Lung (tissue), 12 donors: ENCODE data around the gene SLC5A10. TPM values are rescaled to one million over a fixed set of nuclear protein-coding genes. Genes with fewer than 3 reads are reported as not detected.

ENCODE experiments used
- ATAC-seq: fragments of 200-7000 bp; cut with Tn5 transposase; one replicate; pipeline ENCODE4 v1.9.1; 2020; ENCODE audit warnings: moderate number of reproducible peaks; ENCODE audit not compliant: insufficient read depth, low FRiP score
- DNase-seq, 3 donors: peaks; one replicate each; pipeline ENCODE4 v3.0.0-alpha.2; 2013 to 2017
- H3K27ac ChIP-seq, 2 donors: one replicate each; pipeline ENCODE4 v1.5.1; 2013; ENCODE audit warnings: mild to moderate bottlenecking in 2 of 2, moderate library complexity in 2 of 2, control low read depth in 1 of 2, inconsistent platforms in 1 of 2, low read depth in 1 of 2, low read length in 1 of 2
- H3K27me3 ChIP-seq, 3 donors: one replicate each; pipeline ENCODE4 v1.5.1; 2013; ENCODE audit warnings: low read length in 2 of 3; ENCODE audit not compliant: control insufficient read depth in 3 of 3, insufficient read depth in 3 of 3
- H3K36me3 ChIP-seq, 4 donors: one replicate each; pipeline ENCODE4 v1.5.1; 2013; ENCODE audit warnings: low read length in 4 of 4, mild to moderate bottlenecking in 1 of 4, moderate library complexity in 1 of 4; ENCODE audit not compliant: control insufficient read depth in 4 of 4, insufficient read depth in 4 of 4
- H3K4me1 ChIP-seq, 5 donors: one replicate each; pipeline ENCODE4 v1.5.1; 2013; ENCODE audit warnings: low read length in 5 of 5, mild to moderate bottlenecking in 2 of 5, moderate library complexity in 1 of 5; ENCODE audit not compliant: control insufficient read depth in 5 of 5, insufficient read depth in 5 of 5
- H3K4me3 ChIP-seq: one replicate; pipeline ENCODE4 v1.5.1; 2013; ENCODE audit warnings: mild to moderate bottlenecking, control low read depth, moderate library complexity
- H3K9ac ChIP-seq, 2 donors: one replicate each; pipeline ENCODE4 v1.5.1; 2013; ENCODE audit warnings: low read length in 2 of 2, control low read depth in 1 of 2; ENCODE audit not compliant: insufficient read depth in 1 of 2
- H3K9me3 ChIP-seq, 4 donors: one replicate each; pipeline ENCODE4 v1.5.1; 2013; ENCODE audit warnings: low read length in 3 of 4, mild to moderate bottlenecking in 1 of 4, moderate library complexity in 1 of 4; ENCODE audit not compliant: control insufficient read depth in 4 of 4, insufficient read depth in 3 of 4
- CTCF ChIP-seq: IDR thresholded peaks from 2 replicates; pipeline ENCODE4 v1.5.1; 2012; ENCODE audit warnings: mild to moderate bottlenecking; ENCODE audit errors: control extremely low read depth, extremely low read depth
- whole genome bisulfite sequencing, 2 donors: extraction: QIAGEN DNeasy Blood & Tissue Kit; methylation state at CpG; one replicate each; pipeline ENCODE4 v1.1.7; 2013; 5-methylcytosine and 5-hydroxymethylcytosine counted together
- polyA plus RNA-seq, 2 donors: library from polyadenylated mRNA; stranded (reverse); fragments of 200-250 nt; gene quantifications; one replicate each; pipeline ENCODE4 v1.2.1, GENCODE V29; 2013
- total RNA-seq, 2 donors: library from RNA; depleted of rRNA in 1 of 2; stranded (reverse); fragments of >200 nt in 1 of 2; gene quantifications; one replicate each; pipeline ENCODE4 v1.2.1, GENCODE V29; 2014 to 2021
- donor health status: control.
- donor health status: control.
- donor health status: Bipolar disorder and iron deficiency.
- donor health status: healthy.
- donor health status: DM: yes; HTN: yes; CAD: no.

The SLC5A10 gene
- total and polyA plus RNA-seq, 4 donors = 0.09 to 0.31 (median 0.21) TPM

- TF ChIP-seq CTCF = no peak
- Histone ChIP-seq H3K9me3 (no peaks in the 10 kb centered on the region), H3K4me3 (no peak overlapping the region), H3K4me1 (peaks cover 0 to 26% (median 9%) of the 10 kb centered on the region in 5 donors), H3K27me3 (no peaks in the 10 kb centered on the region), H3K27ac (no peak overlapping the region), H3K9ac (no peak overlapping the region), H3K36me3 (no peaks in the 10 kb centered on the region)
- 73 to 79% methylated on average over 34 of the region's 34 CpGs for WGBS, 2 donors
- no peak for ATAC-seq
- DNase-seq = peak; percentile 74 to 85 (median 76)
These were observed 740 bp upstream of the SLC5A10 start for GRCh38 chr17:18950944-18951905.

- H3K4me3 ChIP-seq = no peak overlapping the region
- no peaks in the 10 kb centered on the region for H3K9me3 ChIP-seq
- no peak for DNase-seq
- H3K9ac ChIP-seq = no peak overlapping the region
- no peaks in the 10 kb centered on the region for H3K36me3 ChIP-seq
- ATAC-seq = no peak
- 95 to 96% methylated on average over 14 of the region's 14 CpGs for WGBS, 2 donors
- no peaks in the 10 kb centered on the region for H3K27me3 ChIP-seq
- H3K27ac ChIP-seq = no peak overlapping the region
- peaks cover 0 to 26% (median 9%) of the 10 kb centered on the region in 5 donors for H3K4me1 ChIP-seq
- no peak for TF ChIP-seq CTCF
These were observed 1.3 kb downstream of the SLC5A10 start for GRCh38 chr17:18953231-18953728.

- H3K27me3 ChIP-seq = no peaks in the 10 kb centered on the region
- TF ChIP-seq CTCF = no peak
- no peak for DNase-seq
These were observed 2.4 kb downstream of the SLC5A10 start for GRCh38 chr17:18954321-18954720.

More at GRCh38 chr17:18954321-18954720, 2.4 kb downstream of the SLC5A10 start:
- H3K27ac ChIP-seq = no peak overlapping the region
- no peak overlapping the region for H3K9ac ChIP-seq
- H3K9me3 ChIP-seq = no peaks in the 10 kb centered on the region
- no peaks in the 10 kb centered on the region for H3K36me3 ChIP-seq
- no peak for ATAC-seq
- 93 to 98% methylated on average over 3 of the region's 3 CpGs for WGBS, 2 donors
- H3K4me1 ChIP-seq = peaks cover 0 to 20% (median 9%) of the 10 kb centered on the region in 5 donors
- H3K4me3 ChIP-seq = no peak overlapping the region
